SK-N-SH treated with all-trans-retinoic acid at 6 μM for 48 hours (cell line): ENCODE measurements around the gene PIPOX.

Experiments used
- ATAC-seq: fragments of 200-7000 bp; cut with Tn5 transposase; 3 replicates; pipeline ENCODE4 v1.9.1; 2020; ENCODE audit warnings: mild to moderate bottlenecking, moderate library complexity
- ARNTL ChIP-seq: fragments of 450-650 bp; formaldehyde crosslinking; IDR thresholded peaks from 2 replicates; pipeline ENCODE4 v1.5.0; 2020; ENCODE audit warnings: low read depth, mild to moderate bottlenecking, moderate library complexity, borderline replicate concordance
- BACH2 ChIP-seq: fragments of 250-450 bp; sonication (Bioruptor Pico); IDR thresholded peaks from 2 replicates; pipeline ENCODE4 v1.9.0; 2021; ENCODE audit warnings: mild to moderate bottlenecking, borderline replicate concordance
- CREB5 ChIP-seq: fragments of 250-450 bp; sonication (Bioruptor Pico); IDR thresholded peaks from 2 replicates; pipeline ENCODE4 v1.5.1; 2020; ENCODE audit warnings: low read depth, mild to moderate bottlenecking, moderate library complexity
- CSDC2 ChIP-seq: fragments of 250-450 bp; sonication (Bioruptor Pico); IDR thresholded peaks from 2 replicates; pipeline ENCODE4 v1.5.0; 2020; ENCODE audit warnings: mild to moderate bottlenecking, moderate library complexity
- CSRNP3 ChIP-seq: fragments of 250-450 bp; sonication (Bioruptor Pico); IDR thresholded peaks from 2 replicates; pipeline ENCODE4 v1.5.1; 2021; ENCODE audit warnings: mild to moderate bottlenecking, moderate library complexity
- ESRRG ChIP-seq: fragments of 250-450 bp; sonication (Bioruptor Pico); IDR thresholded peaks from 2 replicates; pipeline ENCODE4 v1.6.1; 2021; ENCODE audit warnings: mild to moderate bottlenecking
- GLIS3 ChIP-seq: fragments of 250-450 bp; sonication (Bioruptor Pico); IDR thresholded peaks from 2 replicates; pipeline ENCODE4 v1.5.0; 2020; ENCODE audit warnings: mild to moderate bottlenecking, moderate library complexity
- ISL1 ChIP-seq: fragments of 250-450 bp; sonication (Bioruptor Pico); IDR thresholded peaks from 2 replicates; pipeline ENCODE4 v2.1.2; 2022; ENCODE audit warnings: mild to moderate bottlenecking, moderate library complexity
- OSR1 ChIP-seq: fragments of 250-450 bp; sonication (Bioruptor Pico); IDR thresholded peaks from 2 replicates; pipeline ENCODE4 v1.8.0; 2022; ENCODE audit warnings: moderate library complexity, mild to moderate bottlenecking, inconsistent platforms
- PATZ1 ChIP-seq: fragments of 250-450 bp; sonication (Bioruptor Pico); IDR thresholded peaks from 2 replicates; pipeline ENCODE4 v1.8.0; 2020; ENCODE audit warnings: mild to moderate bottlenecking, moderate library complexity, borderline replicate concordance
- POU6F1 ChIP-seq: fragments of 250-450 bp; sonication (Bioruptor Pico); IDR thresholded peaks from 2 replicates; pipeline ENCODE4 v1.8.0; 2021; ENCODE audit warnings: low read depth, mild to moderate bottlenecking, moderate library complexity, borderline replicate concordance
- PPARA ChIP-seq: fragments of 250-450 bp; sonication (Bioruptor Pico); IDR thresholded peaks from 2 replicates; pipeline ENCODE4 v1.5.0; 2020; ENCODE audit warnings: mild to moderate bottlenecking, borderline replicate concordance
- RARB ChIP-seq: fragments of 250-450 bp; sonication (Bioruptor Pico); IDR thresholded peaks from 2 replicates; pipeline ENCODE4 v1.8.0; 2021; ENCODE audit warnings: mild to moderate bottlenecking, moderate library complexity
- SNAI2 ChIP-seq: fragments of 250-450 bp; sonication (Bioruptor Pico); IDR thresholded peaks from 2 replicates; pipeline ENCODE4 v1.5.0; 2020; ENCODE audit warnings: mild to moderate bottlenecking, moderate library complexity
- TCF4 ChIP-seq: fragments of 250-450 bp; sonication (Bioruptor Pico); IDR thresholded peaks from 2 replicates; pipeline ENCODE4 v1.8.0; 2021; ENCODE audit warnings: mild to moderate bottlenecking, moderate library complexity, borderline replicate concordance
- TOX ChIP-seq: fragments of 250-450 bp; sonication (Bioruptor Pico); IDR thresholded peaks from 2 replicates; pipeline ENCODE4 v1.8.0; 2021; ENCODE audit warnings: mild to moderate bottlenecking, moderate library complexity, borderline replicate concordance
- TSHZ2 ChIP-seq: fragments of 250-450 bp; sonication (Bioruptor Pico); IDR thresholded peaks from 2 replicates; pipeline ENCODE4 v1.5.0; 2020; ENCODE audit warnings: mild to moderate bottlenecking, moderate library complexity
- ZC3H10 ChIP-seq: fragments of 250-450 bp; sonication (Bioruptor Pico); IDR thresholded peaks from 2 replicates; pipeline ENCODE4 v1.5.1; 2021; ENCODE audit warnings: mild to moderate bottlenecking, moderate library complexity
- ZFP3 ChIP-seq: fragments of 250-450 bp; sonication (Bioruptor Pico); IDR thresholded peaks from 2 replicates; pipeline ENCODE4 v1.5.0; 2020; ENCODE audit warnings: mild to moderate bottlenecking, moderate library complexity
- ZFP30 ChIP-seq: fragments of 450-650 bp; formaldehyde crosslinking; IDR thresholded peaks from 2 replicates; pipeline ENCODE4 v1.5.0; 2022; ENCODE audit warnings: mild to moderate bottlenecking, moderate library complexity
- ZNF565 ChIP-seq: fragments of 450-650 bp; formaldehyde crosslinking; conservative IDR thresholded peaks from 2 replicates; pipeline ENCODE4 v1.5.0; 2020; ENCODE audit warnings: low read depth, mild to moderate bottlenecking, moderate library complexity
- ZNF70 ChIP-seq: fragments of 450-650 bp; formaldehyde crosslinking; IDR thresholded peaks from 2 replicates; pipeline ENCODE4 v1.5.0; 2020; ENCODE audit warnings: mild to moderate bottlenecking, moderate library complexity
- ZNF8 ChIP-seq: fragments of 450-650 bp; formaldehyde crosslinking; IDR thresholded peaks from 2 replicates; pipeline ENCODE4 v1.5.0; 2020; ENCODE audit warnings: mild to moderate bottlenecking, moderate library complexity

Gene PIPOX

GRCh38 chr17:29073045-29073444 is 30.1 kb downstream of the PIPOX start:
- no peak for ATAC-seq
- TF ChIP-seq TOX (CRISPR knock-in tag) (no peak), ARNTL (no peak), ISL1 (CRISPR knock-in tag) (no peak), GLIS3 (no peak), PATZ1 (CRISPR knock-in tag) (no peak), BACH2 (no peak), ESRRG (no peak), CSDC2 (CRISPR knock-in tag) (no peak), OSR1 (CRISPR knock-in tag) (no peak), RARB (no peak)
- TF ChIP-seq, all 23 proteins: peak for 0

- no peak for ATAC-seq
- TF ChIP-seq CSRNP3 (CRISPR knock-in tag) = no peak
- no peak for TF ChIP-seq ZNF565 (CRISPR knock-in tag)
- no peak for TF ChIP-seq ZFP3
- TF ChIP-seq SNAI2 (CRISPR knock-in tag) = no peak
- TF ChIP-seq OSR1 (CRISPR knock-in tag) = no peak
- TF ChIP-seq ESRRG = no peak
- TF ChIP-seq ZNF70 (CRISPR knock-in tag) = no peak
- TF ChIP-seq ARNTL = no peak
- TF ChIP-seq CSDC2 (CRISPR knock-in tag) = no peak
These were observed 30.6 kb downstream of the PIPOX start for GRCh38 chr17:29073520-29073919.

- no peak for ATAC-seq
- TF ChIP-seq ARNTL = no peak
- no peak for TF ChIP-seq TCF4 (CRISPR knock-in tag)
These were observed 31.5 kb downstream of the PIPOX start for GRCh38 chr17:29074488-29074887.

GRCh38 chr17:29076087-29076486 is 33.1 kb downstream of the PIPOX start:
- no peak for TF ChIP-seq ESRRG
- no peak for TF ChIP-seq ZNF565 (CRISPR knock-in tag)
- no peak for TF ChIP-seq GLIS3
- ATAC-seq = no peak

GRCh38 chr17:29076722-29077121 is 33.8 kb downstream of the PIPOX start:
- ATAC-seq = no peak
- no peak for TF ChIP-seq ZFP30 (CRISPR knock-in tag)
- no peak for TF ChIP-seq GLIS3
- TF ChIP-seq ZC3H10 (CRISPR knock-in tag) = no peak
- TF ChIP-seq ESRRG = no peak
- TF ChIP-seq TSHZ2 (CRISPR knock-in tag) = no peak
- TF ChIP-seq ZNF8 = no peak
- TF ChIP-seq CSRNP3 (CRISPR knock-in tag) = no peak
- TF ChIP-seq CREB5 (CRISPR knock-in tag) = no peak
- TF ChIP-seq ZNF70 (CRISPR knock-in tag) = no peak
- no peak for TF ChIP-seq POU6F1 (CRISPR knock-in tag)
- no peak for TF ChIP-seq BACH2
- TF ChIP-seq SNAI2 (CRISPR knock-in tag) = no peak
- no peak for TF ChIP-seq ARNTL
- no peak for TF ChIP-seq PPARA (CRISPR knock-in tag)
- TF ChIP-seq TCF4 (CRISPR knock-in tag) = no peak
- TF ChIP-seq PATZ1 (CRISPR knock-in tag) = no peak
- no peak for TF ChIP-seq ZNF565 (CRISPR knock-in tag)
